ENCODE data around the gene ADCY10.
"Not testable (repeated sequence)": the region's sequence is repeated elsewhere in the genome, so short reads cannot be mapped to it uniquely, and the experiment has no call there.

ADCY10 gene

DNA sequence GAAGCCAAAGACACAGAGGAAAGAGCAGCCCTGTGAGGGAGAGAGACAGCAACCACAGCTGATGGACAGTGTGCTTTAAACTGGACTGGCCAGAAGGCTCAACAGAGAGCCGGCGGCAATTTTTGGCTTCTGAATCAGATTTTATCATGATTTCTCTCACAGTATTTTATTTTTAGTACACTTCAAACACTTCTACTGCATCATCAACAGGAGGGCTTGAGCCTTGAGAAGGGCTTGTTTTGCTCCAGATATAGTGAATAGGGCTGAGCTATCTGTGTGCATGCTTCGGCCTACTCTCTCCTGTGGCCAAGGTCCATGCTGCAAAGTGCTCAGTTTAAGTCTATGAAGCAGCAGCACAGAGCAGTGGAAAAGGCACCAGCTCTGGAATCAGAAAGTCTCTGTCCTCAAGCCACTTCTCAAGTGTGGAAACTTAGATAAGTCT lies 33.3 kb downstream of the ADCY10 start:
- DNase-seq, result no peak

GRCh38 chr1:167879508-167879907 lies 34.4 kb downstream of the ADCY10 start:
- DNase-seq, result no peak

- DNase-seq, result no peak
Observed at GRCh38 chr1:167878372-167879160, 35.4 kb downstream of the ADCY10 start.

DNA sequence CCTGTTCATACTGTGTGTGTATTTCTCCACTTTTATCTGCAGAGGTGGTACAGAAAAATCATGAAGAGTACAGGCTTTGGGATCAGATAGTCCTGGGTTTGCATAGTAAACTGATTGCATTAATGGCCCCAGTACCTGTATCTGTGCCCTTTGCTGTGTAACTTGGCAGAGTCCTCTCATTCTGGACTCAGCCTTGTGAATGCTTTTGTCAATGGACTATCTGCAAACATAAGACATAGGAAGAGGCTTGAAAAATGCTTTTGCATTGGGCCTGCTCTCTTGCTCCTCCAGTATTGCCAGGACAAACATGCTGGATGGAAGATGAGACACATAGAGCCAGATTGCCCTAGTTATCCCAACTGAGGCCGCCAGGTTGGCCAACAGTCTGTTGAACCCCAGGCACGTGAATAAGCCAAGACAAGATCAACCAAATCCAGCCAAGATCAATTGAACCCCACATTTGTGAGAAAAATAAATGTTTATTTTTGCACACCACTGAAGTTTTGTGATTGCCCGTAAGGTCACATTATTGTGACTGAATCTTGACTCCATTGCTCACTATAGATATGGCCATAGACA lies 37.2 kb downstream of the ADCY10 start:
- no peak for DNase-seq

- DNase-seq, result no peak
Observed at GRCh38 chr1:167871331-167871730, 42.6 kb downstream of the ADCY10 start.

DNA sequence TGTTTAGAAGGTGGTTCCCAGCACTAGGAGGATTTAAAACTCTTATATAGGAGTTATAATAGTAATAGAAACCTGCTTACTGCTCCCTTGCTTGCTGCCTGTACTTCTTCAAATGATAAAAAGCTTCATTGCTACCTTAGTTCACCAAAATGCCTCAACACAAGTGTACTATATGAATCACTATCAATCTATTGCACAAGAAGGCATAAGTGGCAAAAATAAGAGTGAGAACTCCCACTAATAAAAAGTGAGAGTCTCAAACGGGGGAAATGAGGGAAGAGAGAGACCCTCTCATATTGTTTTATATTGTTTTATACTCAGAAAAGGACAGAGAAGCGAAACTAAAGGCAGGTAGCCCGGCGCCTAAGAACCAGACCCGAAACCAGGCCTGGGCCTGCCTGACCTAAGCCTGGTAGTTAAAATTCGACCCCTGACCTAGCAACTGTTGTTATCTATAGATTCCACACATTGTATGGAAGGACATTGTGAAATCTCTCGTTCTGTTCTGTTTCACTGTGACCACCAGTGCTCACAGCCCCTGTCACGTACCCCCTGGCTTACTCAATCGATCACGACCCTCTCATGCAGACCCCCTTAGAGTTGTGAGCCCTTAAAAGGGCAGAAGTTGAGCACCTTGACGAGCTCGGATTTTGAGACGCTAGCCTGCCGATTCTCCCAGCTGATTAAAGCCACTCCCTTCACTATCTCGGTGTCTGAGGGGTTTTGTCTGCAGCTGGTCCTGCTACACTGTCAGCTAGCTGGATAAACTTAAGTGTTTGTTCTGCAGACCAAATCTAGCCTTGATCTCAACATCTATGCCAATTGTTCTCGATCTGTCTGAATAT lies 44.6 kb downstream of the ADCY10 start:
- not testable (repeated sequence) for DNase-seq

DNA sequence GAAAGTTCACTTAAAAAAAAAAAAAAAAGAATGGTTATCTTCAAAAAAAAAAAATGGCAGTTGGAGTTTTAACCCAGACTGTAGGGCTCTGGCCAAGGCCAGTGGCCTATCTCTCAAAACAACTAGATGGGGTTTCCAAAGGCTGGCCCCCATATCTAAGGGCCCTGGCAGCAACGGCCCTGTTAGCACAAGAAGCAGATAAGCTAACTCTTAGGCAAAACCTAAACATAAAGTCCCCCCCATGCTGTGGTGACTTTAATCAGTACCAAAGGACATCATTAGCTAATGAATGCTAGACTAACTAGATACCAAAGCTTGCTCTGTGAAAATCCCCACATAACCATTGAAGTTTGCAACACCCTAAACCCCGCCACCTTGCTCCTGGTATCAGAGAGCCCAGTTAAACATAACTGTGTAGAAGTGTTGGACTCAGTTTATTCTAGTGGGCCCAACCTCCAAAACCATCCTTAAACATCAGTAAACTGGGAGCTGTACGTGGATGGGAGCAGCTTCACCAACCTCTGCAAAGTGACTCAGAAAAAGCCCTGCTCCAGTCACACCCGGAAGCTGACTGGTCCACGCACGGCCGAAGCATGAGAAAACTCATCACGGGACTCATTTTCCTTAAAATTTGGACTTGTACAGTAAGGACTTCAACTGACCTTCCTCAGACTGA lies 47.1 kb downstream of the ADCY10 start:
- DNase-seq, result not testable (repeated sequence)

DNA sequence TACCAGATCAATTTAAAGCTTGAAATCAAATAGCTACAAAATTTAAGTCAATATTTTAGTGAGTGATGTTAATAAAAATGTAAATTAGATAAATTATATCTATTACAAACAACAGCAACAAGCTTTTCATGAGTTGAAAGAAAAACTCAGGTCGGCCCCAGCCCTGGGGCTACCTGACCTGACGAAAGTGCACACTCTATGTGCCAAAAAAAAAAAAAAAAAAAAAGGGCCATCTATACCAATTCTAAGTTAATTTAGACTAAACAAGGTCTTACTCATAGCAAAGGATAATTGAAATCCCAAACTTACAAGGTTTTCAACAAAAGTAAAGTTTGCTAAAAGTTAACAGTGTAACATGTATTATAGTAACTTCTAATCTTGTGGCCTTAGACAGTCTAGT lies 47.6 kb downstream of the ADCY10 start:
- not testable (repeated sequence) for DNase-seq

- DNase-seq, result not testable (repeated sequence)
Observed at GRCh38 chr1:167865804-167866308, 48.1 kb downstream of the ADCY10 start.

GRCh38 chr1:167865193-167865592 lies 48.7 kb downstream of the ADCY10 start:
- DNase-seq, result not testable (repeated sequence)

DNA sequence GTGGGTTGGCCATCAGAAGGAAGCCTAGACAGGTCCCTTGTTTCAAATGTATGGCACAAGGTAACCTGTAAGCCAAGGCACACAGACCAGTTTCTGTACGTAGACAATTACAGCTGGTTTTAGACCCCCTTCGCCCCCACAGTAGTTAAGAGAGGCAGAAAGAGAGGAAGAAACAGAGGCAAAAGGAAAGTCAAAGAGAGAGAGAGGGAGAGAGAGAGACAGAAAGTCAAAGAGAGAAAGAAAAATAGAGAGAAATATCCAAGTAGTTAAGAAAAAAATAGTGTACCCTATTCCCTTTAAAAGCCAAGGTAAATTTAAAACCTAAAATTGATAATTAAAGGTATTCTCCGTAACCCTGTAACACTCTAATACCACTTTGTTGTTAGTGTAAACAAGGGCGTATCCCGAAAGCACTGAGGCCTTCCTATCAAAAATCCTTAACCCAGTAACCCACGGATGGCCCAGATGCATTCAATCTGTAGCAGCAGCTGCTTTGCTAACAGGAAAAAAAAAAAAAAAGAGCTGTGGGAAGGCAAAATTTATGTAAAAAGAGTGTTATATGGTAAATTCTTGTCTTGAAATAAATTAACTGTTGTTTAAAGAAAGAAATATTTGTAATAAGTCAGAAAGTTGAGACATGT lies 49.4 kb downstream of the ADCY10 start:
- no peak for DNase-seq

DNA sequence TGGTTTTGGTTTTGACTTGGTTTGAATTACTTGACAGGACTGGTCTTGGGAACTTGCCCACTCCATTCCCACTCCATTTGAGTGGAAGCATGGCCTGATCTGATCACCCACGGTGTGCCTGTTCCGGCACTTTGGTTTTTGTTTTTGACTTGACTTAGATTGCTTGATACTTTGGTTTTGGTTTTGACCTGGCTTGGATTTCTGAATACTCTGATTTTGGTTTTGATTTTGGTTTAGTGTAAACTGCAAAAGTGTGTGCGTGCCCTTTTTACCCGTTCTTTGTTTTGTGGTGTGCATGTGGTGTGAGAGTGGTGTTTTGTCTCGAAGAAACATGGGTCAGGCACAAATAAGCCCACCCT lies 50.0 kb downstream of the ADCY10 start:
- DNase-seq, result no peak

DNA sequence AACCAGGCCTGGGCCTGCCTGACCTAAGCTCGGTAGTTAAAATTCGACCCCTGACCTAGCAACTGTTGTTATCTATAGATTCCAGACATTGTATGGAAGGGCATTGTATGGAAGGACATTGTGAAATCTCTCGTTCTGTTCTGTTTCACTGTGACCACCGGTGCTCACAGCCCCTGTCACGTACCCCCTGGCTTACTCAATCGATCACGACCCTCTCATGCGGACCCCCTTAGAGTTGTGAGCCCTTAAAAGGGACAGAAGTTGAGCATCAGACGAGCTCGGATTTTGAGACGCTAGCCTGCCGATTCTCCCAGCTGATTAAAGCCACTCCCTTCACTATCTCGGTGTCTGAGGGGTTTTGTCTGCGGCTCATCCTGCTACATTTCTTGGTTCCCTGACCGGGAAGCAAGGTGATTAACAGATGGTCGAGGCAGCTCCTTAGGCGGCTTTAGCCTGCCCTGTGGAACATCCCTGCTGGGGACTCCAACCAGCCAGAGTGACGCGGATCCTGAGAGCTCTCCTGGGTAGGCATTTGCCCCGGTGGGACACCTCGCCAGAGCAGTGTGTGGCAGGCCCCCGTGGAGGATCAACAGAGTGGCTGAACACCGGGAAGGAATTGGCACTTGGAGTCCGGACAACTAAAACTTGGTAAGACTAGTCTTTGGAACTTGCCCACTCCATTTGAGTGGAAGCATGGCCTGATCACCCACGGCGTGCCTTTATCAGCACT lies 50.6 kb downstream of the ADCY10 start:
- not testable (repeated sequence) for DNase-seq

- no peak for DNase-seq
Observed at GRCh38 chr1:167862432-167863076, 51.4 kb downstream of the ADCY10 start.

- no peak for DNase-seq
Observed at GRCh38 chr1:167861664-167862381, 52.1 kb downstream of the ADCY10 start.

GRCh38 chr1:167860231-167860923 lies 53.6 kb downstream of the ADCY10 start:
- no peak for DNase-seq

- no peak for DNase-seq
Observed at GRCh38 chr1:167856711-167857418, 57.1 kb downstream of the ADCY10 start.

- DNase-seq, result no peak
Observed at GRCh38 chr1:167854184-167854583, 59.8 kb downstream of the ADCY10 start.

- no peak for DNase-seq
Observed at GRCh38 chr1:167849666-167850065, 64.3 kb downstream of the ADCY10 start.

Measured in kidney glomerular epithelial cell (primary cell).